Activated naive CD8-positive, alpha-beta T cell (primary cell): ENCODE measurements around the gene ADAMTS13.
"Not testable (repeated sequence)": the region's sequence is repeated elsewhere in the genome, so short reads cannot be mapped to it uniquely, and the experiment has no call there.

ENCODE experiments used
- H3K27ac Mint-ChIP-seq: one replicate; pipeline ENCODE4 v1.8.0; 2021; ENCODE audit warnings: mixed read lengths
- H3K27me3 Mint-ChIP-seq: one replicate; pipeline ENCODE4 v1.8.0; 2021; ENCODE audit warnings: mixed read lengths
- H3K36me3 Mint-ChIP-seq: one replicate; pipeline ENCODE4 v1.8.0; 2021; ENCODE audit warnings: mixed read lengths
- H3K4me1 Mint-ChIP-seq: one replicate; pipeline ENCODE4 v1.8.0; 2021; ENCODE audit warnings: low read depth, mixed read lengths
- H3K4me3 Mint-ChIP-seq: one replicate; pipeline ENCODE4 v1.8.0; 2021; ENCODE audit warnings: mild to moderate bottlenecking, mixed read lengths
- H3K9me3 Mint-ChIP-seq: one replicate; pipeline ENCODE4 v1.8.0; 2021; ENCODE audit warnings: low read depth, mixed read lengths

Gene ADAMTS13

DNA sequence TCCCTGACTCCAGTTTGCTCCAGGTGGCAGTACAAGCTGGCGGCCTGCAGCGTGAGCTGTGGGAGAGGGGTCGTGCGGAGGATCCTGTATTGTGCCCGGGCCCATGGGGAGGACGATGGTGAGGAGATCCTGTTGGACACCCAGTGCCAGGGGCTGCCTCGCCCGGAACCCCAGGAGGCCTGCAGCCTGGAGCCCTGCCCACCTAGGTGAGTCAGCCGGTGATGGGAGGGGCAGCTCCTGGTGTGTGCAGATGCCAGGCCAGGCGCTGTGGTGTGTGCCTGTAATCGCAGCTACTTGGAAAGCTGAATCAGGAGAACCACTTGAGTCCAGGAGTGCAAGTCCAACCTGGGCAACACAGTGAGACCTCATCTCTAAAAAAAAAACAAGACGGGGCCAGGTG, 27.6 kb downstream of the ADAMTS13 start:
- H3K4me1 Mint-ChIP-seq, result no peaks in the 10 kb centered on the region
- H3K9me3 Mint-ChIP-seq, result no peaks in the 10 kb centered on the region
- H3K4me3 Mint-ChIP-seq, result no peak overlapping the region
- peaks cover 1% of the 10 kb centered on the region for H3K27me3 Mint-ChIP-seq
- H3K27ac Mint-ChIP-seq, result no peak overlapping the region
- H3K36me3 Mint-ChIP-seq, result no peaks in the 10 kb centered on the region

DNA sequence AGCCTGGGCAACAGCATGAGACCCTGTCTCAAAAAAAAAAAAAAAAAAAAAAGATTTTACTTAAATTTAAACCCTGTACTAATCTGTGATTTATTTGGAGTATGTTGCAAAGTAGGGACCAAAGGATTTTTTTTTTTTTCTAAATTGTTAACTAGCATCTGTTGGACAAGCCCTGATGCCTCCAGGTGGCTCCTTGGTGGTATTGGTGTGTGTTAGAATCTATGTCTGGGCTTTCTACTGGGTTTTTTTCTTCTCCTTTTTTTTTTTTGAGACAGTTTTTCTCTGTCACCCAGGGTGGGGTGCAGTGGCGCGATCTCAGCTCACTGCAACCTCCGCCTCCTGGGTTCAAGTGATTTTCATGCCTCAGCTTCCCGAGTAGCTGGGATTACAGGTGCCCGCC, 29.7 kb downstream of the ADAMTS13 start:
- H3K36me3 Mint-ChIP-seq, H3K9me3 Mint-ChIP-seq, H3K27ac Mint-ChIP-seq, H3K4me3 Mint-ChIP-seq, H3K27me3 Mint-ChIP-seq, H3K4me1 Mint-ChIP-seq: not testable (repeated sequence)

DNA sequence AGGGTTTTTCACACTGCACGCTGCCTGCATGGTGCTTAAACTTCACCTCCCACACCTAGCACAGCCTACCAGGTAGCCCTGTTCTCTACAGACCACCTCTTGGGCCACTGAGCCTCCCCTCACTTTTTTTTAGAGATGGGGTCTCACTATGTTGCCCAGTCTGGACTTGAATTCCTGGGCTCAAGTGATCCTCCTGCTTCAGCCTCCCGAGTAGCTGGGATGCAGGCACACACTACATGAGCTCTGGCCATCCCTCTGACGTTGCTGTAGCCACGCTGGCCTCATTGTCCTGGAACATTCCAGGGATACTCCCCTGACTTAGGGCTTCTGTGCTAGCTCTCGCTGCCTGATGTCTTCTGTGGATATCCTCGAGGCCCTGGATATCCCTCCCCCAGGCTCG, 30.4 kb downstream of the ADAMTS13 start:
- Mint-ChIP-seq H3K36me3 (no peaks in the 10 kb centered on the region), H3K27ac (no peak overlapping the region), H3K9me3 (no peaks in the 10 kb centered on the region), H3K27me3 (no peaks in the 10 kb centered on the region), H3K4me1 (no peaks in the 10 kb centered on the region), H3K4me3 (no peak overlapping the region)

DNA sequence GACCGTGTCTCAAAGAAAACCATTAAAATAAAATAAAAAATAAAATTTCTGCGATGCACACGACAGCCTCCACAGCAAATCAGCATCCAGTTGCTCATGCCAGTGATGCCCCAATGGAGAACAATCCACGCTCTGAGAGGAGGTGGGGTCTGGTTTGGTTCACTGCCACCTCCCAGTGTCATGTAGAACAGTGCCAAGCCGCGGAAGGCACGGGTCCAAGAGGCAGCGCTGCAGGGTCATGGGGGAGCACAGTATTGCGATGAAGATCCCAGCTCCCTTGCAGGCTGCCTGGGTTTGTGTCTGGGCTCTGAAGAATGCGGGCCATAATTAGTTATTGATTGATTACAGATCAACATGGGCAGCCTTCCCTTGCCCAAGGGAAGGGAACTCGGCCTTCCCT, 31.5 kb downstream of the ADAMTS13 start:
- Mint-ChIP-seq H3K9me3 (no peaks in the 10 kb centered on the region), H3K36me3 (no peaks in the 10 kb centered on the region), H3K27me3 (no peaks in the 10 kb centered on the region), H3K4me3 (no peak overlapping the region), H3K27ac (no peak overlapping the region), H3K4me1 (peaks cover under 1% of the 10 kb centered on the region)

DNA sequence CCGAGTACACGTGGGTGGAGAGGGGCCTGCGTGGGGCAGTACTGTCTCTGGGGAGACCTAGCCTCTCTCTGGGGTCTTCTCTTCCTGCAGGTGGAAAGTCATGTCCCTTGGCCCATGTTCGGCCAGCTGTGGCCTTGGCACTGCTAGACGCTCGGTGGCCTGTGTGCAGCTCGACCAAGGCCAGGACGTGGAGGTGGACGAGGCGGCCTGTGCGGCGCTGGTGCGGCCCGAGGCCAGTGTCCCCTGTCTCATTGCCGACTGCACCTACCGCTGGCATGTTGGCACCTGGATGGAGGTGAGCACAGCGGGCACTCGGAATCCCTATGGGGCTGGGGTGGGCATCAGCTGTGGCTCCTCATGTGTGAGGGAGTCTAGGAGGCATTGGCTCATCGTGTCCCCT, 32.2 kb downstream of the ADAMTS13 start:
- Mint-ChIP-seq H3K36me3 (no peaks in the 10 kb centered on the region), H3K4me3 (no peak overlapping the region), H3K4me1 (peaks cover 5% of the 10 kb centered on the region), H3K27ac (no peak overlapping the region), H3K27me3 (no peaks in the 10 kb centered on the region), H3K9me3 (no peaks in the 10 kb centered on the region)

DNA sequence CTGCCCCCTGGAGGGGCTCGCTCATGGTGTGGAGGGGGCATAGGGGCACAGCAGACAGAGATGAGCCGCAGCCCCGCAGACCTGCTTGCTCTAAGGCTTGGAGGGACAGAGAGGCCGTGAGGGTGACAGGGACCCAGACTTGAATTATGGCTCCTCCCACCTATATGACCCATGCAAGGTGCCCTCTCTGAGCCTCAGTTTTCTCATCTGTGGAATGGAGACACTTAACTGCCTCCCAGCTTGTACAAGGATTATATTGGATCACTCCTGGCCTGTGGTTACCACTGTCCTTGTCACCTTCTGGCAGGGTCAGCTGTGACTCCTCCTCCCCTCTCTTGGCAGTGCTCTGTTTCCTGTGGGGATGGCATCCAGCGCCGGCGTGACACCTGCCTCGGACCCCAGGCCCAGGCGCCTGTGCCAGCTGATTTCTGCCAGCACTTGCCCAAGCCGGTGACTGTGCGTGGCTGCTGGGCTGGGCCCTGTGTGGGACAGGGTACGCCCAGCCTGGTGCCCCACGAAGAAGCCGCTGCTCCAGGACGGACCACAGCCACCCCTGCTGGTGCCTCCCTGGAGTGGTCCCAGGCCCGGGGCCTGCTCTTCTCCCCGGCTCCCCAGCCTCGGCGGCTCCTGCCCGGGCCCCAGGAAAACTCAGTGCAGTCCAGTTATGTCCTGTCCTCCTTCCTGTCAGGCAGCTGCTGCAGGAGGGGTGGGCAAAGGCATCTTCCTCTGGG, 32.9 kb downstream of the ADAMTS13 start:
- Mint-ChIP-seq H3K27me3 (no peaks in the 10 kb centered on the region), H3K27ac (no peak overlapping the region), H3K9me3 (no peaks in the 10 kb centered on the region), H3K4me3 (no peak overlapping the region), H3K36me3 (no peaks in the 10 kb centered on the region), H3K4me1 (peaks cover 6% of the 10 kb centered on the region)

DNA sequence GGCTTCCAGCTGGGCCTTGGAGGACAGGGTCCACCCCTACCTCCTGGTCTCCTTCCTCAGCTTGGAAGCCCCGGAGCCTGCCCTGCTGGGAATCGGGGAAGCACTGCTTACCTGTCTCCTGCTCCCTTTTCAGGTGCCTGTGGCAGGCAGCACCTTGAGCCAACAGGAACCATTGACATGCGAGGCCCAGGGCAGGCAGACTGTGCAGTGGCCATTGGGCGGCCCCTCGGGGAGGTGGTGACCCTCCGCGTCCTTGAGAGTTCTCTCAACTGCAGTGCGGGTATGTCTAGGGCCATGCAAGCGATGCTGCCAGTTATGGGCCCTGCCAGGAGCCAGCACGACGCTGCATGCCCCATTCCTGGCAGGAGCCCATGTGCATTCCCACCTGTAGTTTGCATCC, 33.8 kb downstream of the ADAMTS13 start:
- peaks cover 6% of the 10 kb centered on the region for H3K4me1 Mint-ChIP-seq
- no peaks in the 10 kb centered on the region for H3K36me3 Mint-ChIP-seq
- H3K9me3 Mint-ChIP-seq, result no peaks in the 10 kb centered on the region
- no peak overlapping the region for H3K4me3 Mint-ChIP-seq
- no peak overlapping the region for H3K27ac Mint-ChIP-seq
- H3K27me3 Mint-ChIP-seq, result no peaks in the 10 kb centered on the region

DNA sequence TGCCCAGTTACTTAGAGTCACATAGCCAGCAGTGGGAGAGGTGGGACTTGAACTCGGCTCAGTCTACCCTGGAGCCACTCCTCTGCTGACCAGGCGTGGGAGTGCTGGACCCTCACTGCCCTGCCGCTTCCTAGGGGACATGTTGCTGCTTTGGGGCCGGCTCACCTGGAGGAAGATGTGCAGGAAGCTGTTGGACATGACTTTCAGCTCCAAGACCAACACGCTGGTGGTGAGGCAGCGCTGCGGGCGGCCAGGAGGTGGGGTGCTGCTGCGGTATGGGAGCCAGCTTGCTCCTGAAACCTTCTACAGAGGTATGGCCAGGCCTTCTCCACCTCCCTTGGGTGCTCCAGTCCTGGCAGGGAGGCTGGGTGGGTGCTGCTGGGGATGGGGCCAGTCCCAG, 34.2 kb downstream of the ADAMTS13 start:
- Mint-ChIP-seq H3K4me3 (no peak overlapping the region), H3K27me3 (no peaks in the 10 kb centered on the region), H3K9me3 (no peaks in the 10 kb centered on the region), H3K27ac (no peak overlapping the region), H3K4me1 (peaks cover 6% of the 10 kb centered on the region), H3K36me3 (no peaks in the 10 kb centered on the region)

DNA sequence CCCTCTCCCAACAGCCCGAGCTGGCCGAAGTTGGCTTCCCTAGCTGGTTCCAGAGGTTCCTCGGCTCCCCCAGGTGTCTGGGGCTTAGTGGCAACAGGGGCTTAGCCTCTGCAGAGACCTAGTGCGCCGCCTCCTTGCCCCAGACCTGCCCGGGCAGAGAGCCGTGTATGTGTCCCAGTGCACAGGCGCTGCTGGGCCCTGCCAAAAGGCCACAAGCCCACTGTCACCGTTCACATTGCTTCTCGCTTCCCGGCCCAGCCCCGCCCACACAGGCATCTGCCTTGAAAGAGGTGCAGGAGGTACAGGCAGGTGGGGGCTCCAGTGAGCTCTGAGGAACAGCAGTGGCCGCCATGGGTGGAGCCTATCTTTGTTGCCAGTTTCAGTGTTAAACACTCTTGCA, 35.1 kb downstream of the ADAMTS13 start:
- Mint-ChIP-seq H3K27me3 (no peaks in the 10 kb centered on the region), H3K27ac (no peak overlapping the region)

DNA sequence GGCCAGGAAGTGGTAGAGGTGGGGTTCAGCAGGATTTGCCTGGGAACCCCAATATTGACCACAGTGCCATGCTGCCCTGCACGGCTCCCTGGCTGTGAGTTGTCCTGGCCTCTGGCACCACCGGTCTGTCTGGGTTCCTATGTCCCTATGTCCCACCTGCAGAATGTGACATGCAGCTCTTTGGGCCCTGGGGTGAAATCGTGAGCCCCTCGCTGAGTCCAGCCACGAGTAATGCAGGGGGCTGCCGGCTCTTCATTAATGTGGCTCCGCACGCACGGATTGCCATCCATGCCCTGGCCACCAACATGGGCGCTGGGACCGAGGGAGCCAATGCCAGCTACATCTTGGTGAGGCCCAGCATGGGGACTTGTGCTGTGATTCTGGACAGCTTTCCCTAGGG, 35.6 kb downstream of the ADAMTS13 start:
- Mint-ChIP-seq H3K27me3 (no peaks in the 10 kb centered on the region), H3K36me3 (no peaks in the 10 kb centered on the region), H3K4me1 (peaks cover 6% of the 10 kb centered on the region), H3K4me3 (no peak overlapping the region), H3K9me3 (no peaks in the 10 kb centered on the region), H3K27ac (no peak overlapping the region)

More for the DNA sequence above, 35.1 kb downstream of the ADAMTS13 start:
- no peaks in the 10 kb centered on the region for H3K36me3 Mint-ChIP-seq
- no peaks in the 10 kb centered on the region for H3K9me3 Mint-ChIP-seq
- peaks cover 6% of the 10 kb centered on the region for H3K4me1 Mint-ChIP-seq
- no peak overlapping the region for H3K4me3 Mint-ChIP-seq

DNA sequence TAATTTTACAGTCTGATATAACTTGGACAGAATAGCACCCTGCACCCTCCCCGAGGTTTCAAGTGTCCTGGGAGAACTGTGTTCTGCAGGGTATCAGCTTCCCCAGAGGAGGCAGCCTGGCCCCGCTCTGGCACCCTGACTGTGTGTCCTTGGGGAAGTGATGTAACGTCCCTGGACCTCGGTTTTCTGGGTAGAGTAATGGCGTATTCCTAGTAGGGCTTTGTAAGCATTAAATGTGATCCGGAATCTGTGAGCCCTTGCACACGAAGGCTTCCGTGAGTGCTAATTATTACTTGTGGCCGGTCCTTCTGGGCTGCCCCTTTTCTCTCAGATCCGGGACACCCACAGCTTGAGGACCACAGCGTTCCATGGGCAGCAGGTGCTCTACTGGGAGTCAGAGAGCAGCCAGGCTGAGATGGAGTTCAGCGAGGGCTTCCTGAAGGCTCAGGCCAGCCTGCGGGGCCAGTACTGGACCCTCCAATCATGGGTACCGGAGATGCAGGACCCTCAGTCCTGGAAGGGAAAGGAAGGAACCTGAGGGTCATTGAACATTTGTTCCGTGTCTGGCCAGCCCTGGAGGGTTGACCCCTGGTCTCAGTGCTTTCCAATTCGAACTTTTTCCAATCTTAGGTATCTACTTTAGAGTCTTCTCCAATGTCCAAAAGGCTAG, 36.6 kb downstream of the ADAMTS13 start:
- Mint-ChIP-seq H3K36me3 (no peaks in the 10 kb centered on the region), H3K4me3 (peak overlapping the region; percentile 82), H3K9me3 (no peaks in the 10 kb centered on the region), H3K27ac (no peak overlapping the region), H3K27me3 (no peaks in the 10 kb centered on the region), H3K4me1 (peaks cover 6% of the 10 kb centered on the region)

DNA sequence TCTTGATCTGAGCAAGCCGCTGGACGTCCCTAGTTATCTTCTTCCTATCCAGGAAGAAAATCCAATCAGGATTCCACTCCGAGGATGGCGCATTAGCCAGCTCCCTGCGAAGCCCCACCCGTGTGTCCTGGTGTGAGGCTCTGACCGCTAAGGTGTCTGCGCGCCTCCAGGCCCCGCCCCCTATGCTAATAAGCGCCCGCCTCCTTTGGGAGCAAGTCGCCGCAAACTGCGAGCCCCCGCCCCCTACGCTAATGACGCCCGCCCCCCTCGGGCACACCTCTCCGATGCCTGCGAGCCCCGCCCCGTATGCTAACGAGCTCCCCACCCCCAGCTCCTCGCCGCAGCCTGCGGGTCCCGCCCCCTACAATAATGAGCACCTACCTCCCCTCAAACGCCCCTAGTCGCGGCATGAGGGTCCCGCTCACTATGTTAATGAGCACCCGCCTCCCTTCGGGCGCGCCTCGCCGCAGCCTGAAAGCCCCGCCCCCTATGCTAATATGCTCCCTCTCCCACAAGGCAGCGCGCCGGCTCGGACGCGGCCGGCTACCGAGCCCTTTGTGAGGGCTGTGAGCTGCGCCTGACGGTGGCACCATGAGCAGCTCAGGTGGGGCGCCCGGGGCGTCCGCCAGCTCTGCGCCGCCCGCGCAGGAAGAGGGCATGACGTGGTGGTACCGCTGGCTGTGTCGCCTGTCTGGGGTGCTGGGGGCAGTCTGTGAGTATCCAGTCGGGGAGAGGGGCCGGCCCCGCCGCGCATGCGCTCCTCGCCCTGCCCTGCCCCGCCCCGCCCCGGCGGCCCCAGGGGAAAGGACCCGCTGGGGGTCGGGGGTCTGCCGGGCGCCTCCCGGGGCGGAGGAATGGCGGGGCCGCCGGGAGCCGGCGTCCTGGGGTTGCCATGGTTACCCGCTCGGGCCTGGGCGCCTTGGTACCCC, 37.6 kb downstream of the ADAMTS13 start, which contains the start of gene CACFD1:
Gene CACFD1, plus strand, starts transcription at position 503 of the 929 bp plus-strand sequence. Its CDS starts 89 bp downstream, at position 592.
- H3K27ac Mint-ChIP-seq, result peak within 1 kb of the TSS; percentile 61
- H3K36me3 Mint-ChIP-seq, result no peaks in the 10 kb centered on the region
- no peaks in the 10 kb centered on the region for H3K9me3 Mint-ChIP-seq
- H3K27me3 Mint-ChIP-seq, result no peaks in the 10 kb centered on the region
- H3K4me1 Mint-ChIP-seq, result peaks cover 6% of the 10 kb centered on the region
- peak within 1 kb of the TSS; percentile 82 for H3K4me3 Mint-ChIP-seq

DNA sequence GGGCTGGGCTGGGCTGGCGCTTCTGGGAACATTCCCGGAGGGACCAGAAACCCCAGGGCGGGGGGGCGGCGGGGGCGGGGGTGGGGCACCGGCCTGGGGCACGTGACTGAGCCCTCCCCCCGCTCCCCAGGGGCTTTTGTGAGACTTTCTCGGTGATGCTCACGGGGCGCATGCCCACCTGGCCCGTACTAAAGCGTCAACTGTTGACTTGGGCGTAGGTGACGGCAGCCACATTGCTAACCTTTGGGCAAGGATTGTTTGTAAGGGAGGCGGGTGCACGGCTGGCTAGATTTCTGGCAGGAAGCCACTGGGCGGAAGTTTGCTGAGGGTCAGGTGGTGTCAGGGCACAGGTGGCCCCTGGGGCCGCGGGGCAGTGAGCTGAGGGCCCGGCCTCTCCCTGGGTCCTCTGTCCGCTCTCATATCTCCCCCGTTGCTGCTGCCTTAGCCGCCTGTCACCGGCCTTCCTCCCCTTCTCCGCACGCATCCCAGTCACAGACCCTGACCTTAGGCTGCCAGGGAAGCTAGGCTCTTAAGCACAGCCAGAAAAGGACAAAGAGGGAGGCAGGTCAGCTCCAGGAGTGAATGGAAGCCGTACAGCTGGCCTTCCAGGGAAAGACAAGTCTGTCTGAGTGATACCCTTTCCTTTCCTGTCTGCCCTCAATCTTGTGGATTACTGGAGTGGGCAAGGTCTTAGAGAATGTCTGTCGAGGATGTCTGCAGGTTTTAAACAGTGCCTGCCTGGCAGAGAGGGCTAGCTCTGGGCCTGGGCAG, 38.4 kb downstream of the ADAMTS13 start:
- H3K9me3 Mint-ChIP-seq, result no peaks in the 10 kb centered on the region
- no peak overlapping the region for H3K27ac Mint-ChIP-seq
- H3K4me1 Mint-ChIP-seq, result peaks cover 6% of the 10 kb centered on the region
- peak overlapping the region; percentile 69 for H3K4me3 Mint-ChIP-seq
- no peaks in the 10 kb centered on the region for H3K27me3 Mint-ChIP-seq
- no peaks in the 10 kb centered on the region for H3K36me3 Mint-ChIP-seq

DNA sequence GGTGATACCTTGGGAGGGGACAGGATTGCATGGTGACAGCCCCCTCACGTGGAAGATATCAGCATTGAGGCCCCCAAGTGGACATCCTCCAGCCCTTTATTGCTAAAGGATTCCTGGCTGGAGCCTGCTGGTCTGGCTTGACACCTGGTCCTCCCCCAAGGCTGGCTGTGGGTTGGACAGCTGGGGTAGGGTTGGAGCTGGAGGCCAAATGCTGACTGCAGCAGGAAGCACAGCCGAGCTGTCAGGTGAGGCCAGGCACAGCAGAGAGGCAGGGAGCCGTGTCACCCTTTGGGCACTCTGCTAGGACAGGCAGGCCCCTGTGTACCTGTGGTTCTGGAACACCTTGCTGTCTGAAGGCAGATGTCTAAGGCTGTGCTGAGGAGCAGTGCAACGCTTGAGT, 39.8 kb downstream of the ADAMTS13 start:
- Mint-ChIP-seq H3K9me3 (no peaks in the 10 kb centered on the region), H3K36me3 (no peaks in the 10 kb centered on the region), H3K4me1 (peaks cover 6% of the 10 kb centered on the region), H3K27ac (no peak overlapping the region), H3K4me3 (no peak overlapping the region), H3K27me3 (no peaks in the 10 kb centered on the region)
